NB4 (cell line): ENCODE data around the gene NKAPD1.

ENCODE experiments used
- DNase-seq: peaks from one replicate; pipeline ENCODE4 v3.0.0; 2010; ENCODE audit warnings: low read depth
- H3K4me3 ChIP-seq: one replicate; pipeline ENCODE4 v1.5.1; 2011; ENCODE audit warnings: mild to moderate bottlenecking, low read depth, low read length, moderate library complexity
- MYC ChIP-seq: IDR thresholded peaks from 2 replicates; pipeline ENCODE4 v1.6.1; 2011; ENCODE audit warnings: low read depth, low read length
- POLR2A ChIP-seq: IDR thresholded peaks from 2 replicates; pipeline ENCODE4 v1.6.1; 2011; ENCODE audit warnings: mild to moderate bottlenecking; ENCODE audit not compliant: insufficient read length; ENCODE audit errors: extremely low read depth
- TF ChIP-seq, protein P1 (sequence below): IDR thresholded peaks from one replicate; pipeline ENCODE4 v1.5.1; 2012; ENCODE audit warnings: low read depth, low read length
- TF ChIP-seq, protein P2 (sequence below): IDR thresholded peaks from 2 replicates; pipeline ENCODE4 v1.6.1; 2011; ENCODE audit warnings: low read depth, low read length

The NKAPD1 gene

GRCh38 chr11:112115386-112115785 lies 41.3 kb downstream of the NKAPD1 start:
- TF ChIP-seq, protein P1, sequence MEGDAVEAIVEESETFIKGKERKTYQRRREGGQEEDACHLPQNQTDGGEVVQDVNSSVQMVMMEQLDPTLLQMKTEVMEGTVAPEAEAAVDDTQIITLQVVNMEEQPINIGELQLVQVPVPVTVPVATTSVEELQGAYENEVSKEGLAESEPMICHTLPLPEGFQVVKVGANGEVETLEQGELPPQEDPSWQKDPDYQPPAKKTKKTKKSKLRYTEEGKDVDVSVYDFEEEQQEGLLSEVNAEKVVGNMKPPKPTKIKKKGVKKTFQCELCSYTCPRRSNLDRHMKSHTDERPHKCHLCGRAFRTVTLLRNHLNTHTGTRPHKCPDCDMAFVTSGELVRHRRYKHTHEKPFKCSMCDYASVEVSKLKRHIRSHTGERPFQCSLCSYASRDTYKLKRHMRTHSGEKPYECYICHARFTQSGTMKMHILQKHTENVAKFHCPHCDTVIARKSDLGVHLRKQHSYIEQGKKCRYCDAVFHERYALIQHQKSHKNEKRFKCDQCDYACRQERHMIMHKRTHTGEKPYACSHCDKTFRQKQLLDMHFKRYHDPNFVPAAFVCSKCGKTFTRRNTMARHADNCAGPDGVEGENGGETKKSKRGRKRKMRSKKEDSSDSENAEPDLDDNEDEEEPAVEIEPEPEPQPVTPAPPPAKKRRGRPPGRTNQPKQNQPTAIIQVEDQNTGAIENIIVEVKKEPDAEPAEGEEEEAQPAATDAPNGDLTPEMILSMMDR = no peak
- TF ChIP-seq, protein P2, sequence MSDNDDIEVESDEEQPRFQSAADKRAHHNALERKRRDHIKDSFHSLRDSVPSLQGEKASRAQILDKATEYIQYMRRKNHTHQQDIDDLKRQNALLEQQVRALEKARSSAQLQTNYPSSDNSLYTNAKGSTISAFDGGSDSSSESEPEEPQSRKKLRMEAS = no peak
- TF ChIP-seq POLR2A (no peak), MYC (no peak)
- DNase-seq = no peak
- H3K4me3 ChIP-seq = no peak overlapping the region

GRCh38 chr11:112118176-112118575 lies 44.1 kb downstream of the NKAPD1 start:
- no peak overlapping the region for H3K4me3 ChIP-seq
- no peak for DNase-seq
- TF ChIP-seq, protein P2 = no peak
- TF ChIP-seq POLR2A (no peak), MYC (no peak)
- TF ChIP-seq, protein P1 = no peak

DNA sequence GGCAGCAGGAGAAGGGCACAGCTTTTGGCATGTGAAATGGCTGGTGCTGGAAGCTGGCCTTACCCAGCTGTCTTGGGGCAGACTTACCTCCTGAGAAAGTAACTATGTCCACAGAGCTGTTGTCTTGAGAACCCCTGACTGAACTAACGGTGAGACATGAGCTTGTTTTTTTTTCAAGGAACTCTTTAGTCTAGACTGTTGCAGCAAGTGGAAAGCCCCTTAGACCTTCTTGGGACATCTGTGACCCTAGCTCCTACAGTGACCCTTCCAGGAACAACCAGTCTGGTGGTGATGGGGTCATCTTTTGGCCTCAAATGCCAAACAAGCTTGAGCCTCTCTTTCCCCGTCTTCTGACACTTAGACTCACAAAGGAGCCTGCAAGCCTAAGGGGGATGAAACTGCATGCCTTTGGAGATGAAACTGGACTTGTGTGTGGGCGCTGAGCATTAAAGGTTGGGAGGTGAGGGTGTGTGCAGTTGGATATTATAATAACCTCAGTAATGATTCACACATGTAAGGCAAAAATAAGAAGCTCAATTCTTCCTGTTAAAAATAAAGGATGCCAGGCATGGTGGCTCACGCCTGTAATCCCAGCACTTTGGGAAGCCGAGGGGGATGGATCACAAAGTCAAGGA lies 48.0 kb downstream of the NKAPD1 start:
- DNase-seq = no peak
- no peak overlapping the region for H3K4me3 ChIP-seq
- TF ChIP-seq, protein P1 = no peak
- TF ChIP-seq MYC (no peak), POLR2A (no peak)
- TF ChIP-seq, protein P2 = no peak

- no peak overlapping the region for H3K4me3 ChIP-seq
- TF ChIP-seq, protein P1 = no peak
- TF ChIP-seq POLR2A (no peak), MYC (no peak)
- TF ChIP-seq, protein P2 = no peak
- no peak for DNase-seq
Observed at GRCh38 chr11:112123129-112123528, 49.0 kb downstream of the NKAPD1 start.

DNA sequence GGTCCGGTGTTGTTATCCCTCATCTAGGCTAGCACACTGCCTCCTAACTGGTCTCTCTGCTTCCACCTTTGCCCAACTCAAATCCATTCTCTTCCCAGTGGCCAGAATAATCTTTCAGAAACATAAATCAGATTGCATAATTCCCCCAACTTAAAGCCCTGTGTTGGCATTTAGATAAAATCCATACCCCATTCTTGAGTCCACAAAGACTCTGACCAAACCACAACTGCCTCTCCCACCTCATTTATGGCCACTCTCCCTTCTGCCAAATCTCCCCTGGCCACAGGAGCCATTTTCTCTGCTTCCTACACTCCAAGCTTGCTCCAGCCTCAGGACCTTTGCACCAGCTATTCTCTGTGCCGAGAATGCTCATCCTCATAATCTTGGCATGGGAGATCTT lies 53.0 kb downstream of the NKAPD1 start:
- TF ChIP-seq, protein P1 = no peak
- no peak for TF ChIP-seq MYC
- TF ChIP-seq POLR2A = no peak
- TF ChIP-seq, protein P2 = no peak

More for the DNA sequence above, 53.0 kb downstream of the NKAPD1 start:
- H3K4me3 ChIP-seq = no peak overlapping the region
- DNase-seq = no peak
